Adrenal gland (tissue), 5 donors: ENCODE measurements around the gene OOSP1.

Source experiments
- POLR2A ChIP-seq, 2 donors: fragments of 450-650 bp; IDR thresholded peaks; one replicate each; pipeline ENCODE4 v1.6.1; 2017; ENCODE audit warnings: antibody characterized with exemption in 2 of 2, mild to moderate bottlenecking in 2 of 2, moderate library complexity in 1 of 2
- TF ChIP-seq, protein P1 (sequence below), 6 experiments: fragments of 450-650 bp in 4 of 6; fragments of 200-600 bp in 2 of 6; sonication (generic) in 1 of 6; IDR thresholded peaks; 1 replicate in 5 of 6; 2 replicates in 1 of 6; pipeline versions ENCODE4 v1.5.1 to v1.8.0; 2016 to 2021; ENCODE audit warnings: antibody characterized with exemption in 6 of 6, mild to moderate bottlenecking in 2 of 6, moderate library complexity in 1 of 6
- donor health status: DM: no; HTN: no; CAD: no.

DNA sequence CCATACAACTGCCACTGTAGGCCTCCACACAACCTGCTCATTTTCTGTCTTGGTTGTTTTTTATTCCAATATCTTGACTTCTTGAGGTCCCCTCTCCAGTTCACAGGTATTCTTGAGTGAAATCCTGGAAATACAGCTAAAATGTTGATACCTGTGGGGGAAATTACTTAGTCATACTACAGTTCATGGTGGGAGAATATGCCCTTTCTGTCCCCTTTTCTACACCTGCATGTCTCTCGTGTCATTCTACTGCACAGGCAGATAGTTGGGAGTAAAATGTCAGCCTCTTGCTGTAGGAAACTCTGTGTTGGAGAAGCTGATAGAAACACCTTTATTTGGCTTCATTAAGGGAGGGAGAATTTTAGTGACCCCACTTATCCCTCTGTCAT is 30.2 kb downstream of the OOSP1 start:
- TF ChIP-seq, protein P1, sequence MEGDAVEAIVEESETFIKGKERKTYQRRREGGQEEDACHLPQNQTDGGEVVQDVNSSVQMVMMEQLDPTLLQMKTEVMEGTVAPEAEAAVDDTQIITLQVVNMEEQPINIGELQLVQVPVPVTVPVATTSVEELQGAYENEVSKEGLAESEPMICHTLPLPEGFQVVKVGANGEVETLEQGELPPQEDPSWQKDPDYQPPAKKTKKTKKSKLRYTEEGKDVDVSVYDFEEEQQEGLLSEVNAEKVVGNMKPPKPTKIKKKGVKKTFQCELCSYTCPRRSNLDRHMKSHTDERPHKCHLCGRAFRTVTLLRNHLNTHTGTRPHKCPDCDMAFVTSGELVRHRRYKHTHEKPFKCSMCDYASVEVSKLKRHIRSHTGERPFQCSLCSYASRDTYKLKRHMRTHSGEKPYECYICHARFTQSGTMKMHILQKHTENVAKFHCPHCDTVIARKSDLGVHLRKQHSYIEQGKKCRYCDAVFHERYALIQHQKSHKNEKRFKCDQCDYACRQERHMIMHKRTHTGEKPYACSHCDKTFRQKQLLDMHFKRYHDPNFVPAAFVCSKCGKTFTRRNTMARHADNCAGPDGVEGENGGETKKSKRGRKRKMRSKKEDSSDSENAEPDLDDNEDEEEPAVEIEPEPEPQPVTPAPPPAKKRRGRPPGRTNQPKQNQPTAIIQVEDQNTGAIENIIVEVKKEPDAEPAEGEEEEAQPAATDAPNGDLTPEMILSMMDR (IDR thresholded peaks at IDR 0.05) = no peak
- TF ChIP-seq POLR2A (IDR thresholded peaks at IDR 0.05) = no peak
